Loucy (cell line): ENCODE results near the gene MCC.

Source experiments
- H2AFZ ChIP-seq: fragments of 200-600 bp; sonication (generic); 2 replicates; pipeline ENCODE4 v1.6.0; 2016; ENCODE audit warnings: antibody characterized with exemption, mild to moderate bottlenecking, low read length, moderate library complexity
- H3F3A ChIP-seq: fragments of 200-600 bp; 2 replicates; pipeline ENCODE4 v1.6.0; 2016; ENCODE audit warnings: antibody characterized with exemption, low read depth, mild to moderate bottlenecking
- H3K27me3 ChIP-seq: fragments of 200-600 bp; sonication (generic); 2 replicates; pipeline ENCODE4 v1.6.1; 2014; ENCODE audit warnings: low read length, mild to moderate bottlenecking; ENCODE audit not compliant: insufficient read depth, poor library complexity, severe bottlenecking
- H3K36me3 ChIP-seq: fragments of 200-600 bp; sonication (generic); 2 replicates; pipeline ENCODE4 v1.6.1; 2016; ENCODE audit warnings: low read length; ENCODE audit not compliant: insufficient read depth
- H3K4me1 ChIP-seq: fragments of 200-600 bp; sonication (generic); 2 replicates; pipeline ENCODE4 v1.5.1; 2014; ENCODE audit warnings: low read length, mild to moderate bottlenecking; ENCODE audit not compliant: insufficient read depth, poor library complexity, severe bottlenecking
- H3K4me2 ChIP-seq: fragments of 200-600 bp; sonication (generic); 2 replicates; pipeline ENCODE4 v1.6.0; 2014; ENCODE audit warnings: antibody characterized with exemption, low read length, low read depth, mild to moderate bottlenecking; ENCODE audit not compliant: poor library complexity, severe bottlenecking
- H3K4me3 ChIP-seq: fragments of 200-600 bp; sonication (generic); 2 replicates; pipeline ENCODE4 v1.5.1; 2014; ENCODE audit warnings: low read length, mild to moderate bottlenecking, mixed read lengths; ENCODE audit not compliant: poor library complexity, severe bottlenecking
- H3K79me2 ChIP-seq: fragments of 200-600 bp; sonication (generic); 2 replicates; pipeline ENCODE4 v1.6.1; 2014; ENCODE audit warnings: low read length; ENCODE audit not compliant: insufficient read depth
- H3K9ac ChIP-seq: fragments of 200-600 bp; sonication (generic); 2 replicates; pipeline ENCODE4 v1.6.0; 2014; ENCODE audit warnings: mild to moderate bottlenecking, low read depth, low read length, moderate library complexity; ENCODE audit not compliant: poor library complexity, severe bottlenecking
- H3K9me2 ChIP-seq: fragments of 200-600 bp; sonication (generic); replicated peaks from 2 replicates; pipeline ENCODE4 v1.6.1; 2016; ENCODE audit warnings: low read depth, low read length, mixed read lengths
- H3K9me3 ChIP-seq: fragments of 200-600 bp; sonication (generic); 2 replicates; pipeline ENCODE4 v1.6.1; 2014; ENCODE audit warnings: mild to moderate bottlenecking, antibody characterized with exemption, low read length, low read depth; ENCODE audit not compliant: insufficient read depth
- H4K20me1 ChIP-seq: fragments of 200-600 bp; sonication (generic); 2 replicates; pipeline ENCODE4 v1.6.0; 2014; ENCODE audit warnings: antibody characterized with exemption, low read length, mild to moderate bottlenecking; ENCODE audit not compliant: insufficient read depth, poor library complexity, severe bottlenecking
- EZH2phosphoT487 ChIP-seq: fragments of 200-600 bp; IDR thresholded peaks from 2 replicates; pipeline ENCODE4 v1.6.1; 2018; ENCODE audit warnings: antibody characterized with exemption, mild to moderate bottlenecking, moderate library complexity, borderline replicate concordance
- TF ChIP-seq, protein P1 (sequence below): fragments of 200-600 bp; sonication (generic); conservative IDR thresholded peaks from 2 replicates; pipeline ENCODE4 v1.5.1; 2014; ENCODE audit warnings: mild to moderate bottlenecking, antibody characterized with exemption, low read length

MCC gene

DNA sequence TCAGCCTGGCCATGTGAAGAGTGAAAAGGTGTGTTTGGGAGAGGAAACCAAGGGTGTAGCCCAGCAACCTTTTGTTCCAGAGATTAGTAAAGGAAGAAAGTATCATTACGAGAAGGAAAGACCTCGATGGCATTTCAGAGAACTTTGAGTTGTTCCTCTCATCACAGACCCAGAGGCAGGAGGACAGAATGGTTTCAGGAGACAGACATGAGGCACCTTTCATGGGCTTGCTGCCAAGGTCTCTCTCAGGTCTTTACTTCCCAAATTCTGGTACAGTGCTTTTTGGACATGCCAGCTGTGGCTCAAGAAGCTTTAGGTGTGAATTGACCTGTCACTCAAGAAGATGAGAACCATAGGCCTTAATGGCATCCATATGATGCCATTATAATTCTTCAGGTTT lies 2.8 kb upstream of the MCC start:
- Histone ChIP-seq H3K36me3 (no peaks in the 10 kb centered on the region), H3K9me3 (peaks cover 7% of the 10 kb centered on the region; the same call in 1 of the 2 replicates), H3K9me2 (no peaks in the 10 kb centered on the region), H3K9ac (no peak overlapping the region), H3K4me1 (no peaks in the 10 kb centered on the region), H4K20me1 (no peaks in the 10 kb centered on the region), H3K27me3 (peaks cover 68% of the 10 kb centered on the region), H3K79me2 (no peaks in the 10 kb centered on the region), H3F3A (no peaks in the 10 kb centered on the region), H3K4me2 (no peak overlapping the region), H3K4me3 (no peak overlapping the region), H2AFZ (no peak overlapping the region)
- TF ChIP-seq, protein P1, sequence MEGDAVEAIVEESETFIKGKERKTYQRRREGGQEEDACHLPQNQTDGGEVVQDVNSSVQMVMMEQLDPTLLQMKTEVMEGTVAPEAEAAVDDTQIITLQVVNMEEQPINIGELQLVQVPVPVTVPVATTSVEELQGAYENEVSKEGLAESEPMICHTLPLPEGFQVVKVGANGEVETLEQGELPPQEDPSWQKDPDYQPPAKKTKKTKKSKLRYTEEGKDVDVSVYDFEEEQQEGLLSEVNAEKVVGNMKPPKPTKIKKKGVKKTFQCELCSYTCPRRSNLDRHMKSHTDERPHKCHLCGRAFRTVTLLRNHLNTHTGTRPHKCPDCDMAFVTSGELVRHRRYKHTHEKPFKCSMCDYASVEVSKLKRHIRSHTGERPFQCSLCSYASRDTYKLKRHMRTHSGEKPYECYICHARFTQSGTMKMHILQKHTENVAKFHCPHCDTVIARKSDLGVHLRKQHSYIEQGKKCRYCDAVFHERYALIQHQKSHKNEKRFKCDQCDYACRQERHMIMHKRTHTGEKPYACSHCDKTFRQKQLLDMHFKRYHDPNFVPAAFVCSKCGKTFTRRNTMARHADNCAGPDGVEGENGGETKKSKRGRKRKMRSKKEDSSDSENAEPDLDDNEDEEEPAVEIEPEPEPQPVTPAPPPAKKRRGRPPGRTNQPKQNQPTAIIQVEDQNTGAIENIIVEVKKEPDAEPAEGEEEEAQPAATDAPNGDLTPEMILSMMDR, result no peak
- TF ChIP-seq EZH2phosphoT487, result no peak

DNA sequence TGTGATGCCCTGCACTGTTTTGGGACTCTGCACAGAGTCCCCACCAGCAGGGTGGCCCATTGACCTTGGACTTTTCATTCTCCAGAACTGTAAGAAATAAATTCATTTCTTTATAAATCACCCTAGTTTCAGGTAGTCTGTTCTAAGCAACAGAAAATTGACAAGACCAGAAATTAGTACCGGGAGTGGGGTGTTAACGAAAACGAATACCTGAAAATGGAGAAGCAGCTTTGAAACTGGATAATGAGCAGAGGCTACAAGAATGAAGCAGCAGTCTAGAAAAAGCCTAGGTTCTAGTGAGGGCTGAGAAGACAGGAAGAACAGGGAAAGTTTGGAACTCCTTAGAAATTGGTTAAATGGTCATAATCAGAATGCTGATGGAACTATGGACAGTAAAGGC lies 2.1 kb upstream of the MCC start:
- H3F3A ChIP-seq, result no peaks in the 10 kb centered on the region
- peaks cover 75% of the 10 kb centered on the region for H3K27me3 ChIP-seq
- H3K9me2 ChIP-seq, result no peaks in the 10 kb centered on the region
- no peaks in the 10 kb centered on the region for H3K36me3 ChIP-seq
- H3K4me1 ChIP-seq, result no peaks in the 10 kb centered on the region
- no peak overlapping the region for H2AFZ ChIP-seq
- H4K20me1 ChIP-seq, result no peaks in the 10 kb centered on the region
- peaks cover 7% of the 10 kb centered on the region; the same call in 1 of the 2 replicates for H3K9me3 ChIP-seq
- H3K9ac ChIP-seq, result no peak overlapping the region
- H3K4me3 ChIP-seq, result no peak overlapping the region
- H3K79me2 ChIP-seq, result no peaks in the 10 kb centered on the region
- no peak overlapping the region for H3K4me2 ChIP-seq
- no peak for TF ChIP-seq EZH2phosphoT487
- TF ChIP-seq, protein P1, result no peak

DNA sequence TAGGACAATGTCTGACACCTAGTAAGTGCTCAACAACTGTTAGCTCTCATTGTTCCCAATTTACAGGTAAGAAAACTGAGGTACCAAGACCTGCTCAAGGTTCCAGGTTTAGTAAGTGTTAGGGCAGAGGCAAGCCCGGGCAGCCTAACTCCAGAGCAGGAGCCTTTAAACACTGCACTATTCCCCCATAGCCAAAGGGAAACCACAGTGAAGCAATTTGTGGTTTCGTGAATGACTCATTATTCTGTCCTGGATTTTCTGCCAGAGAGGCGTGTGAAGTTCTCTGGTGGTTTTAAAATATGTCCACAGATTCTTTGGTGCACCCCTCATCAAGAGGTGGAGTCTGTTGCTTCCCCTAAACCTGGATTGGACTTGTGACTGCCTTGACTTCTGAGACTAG lies 1.0 kb upstream of the MCC start:
- TF ChIP-seq, protein P1, result no peak
- no peak for TF ChIP-seq EZH2phosphoT487
- no peaks in the 10 kb centered on the region for H3K4me1 ChIP-seq
- H3K27me3 ChIP-seq, result peaks cover 79% of the 10 kb centered on the region
- no peak overlapping the region for H2AFZ ChIP-seq
- H3F3A ChIP-seq, result no peaks in the 10 kb centered on the region
- H3K36me3 ChIP-seq, result no peaks in the 10 kb centered on the region
- H3K79me2 ChIP-seq, result no peaks in the 10 kb centered on the region
- no peaks in the 10 kb centered on the region for H4K20me1 ChIP-seq
- no peak overlapping the region for H3K9ac ChIP-seq
- no peak overlapping the region for H3K4me3 ChIP-seq
- no peak overlapping the region for H3K4me2 ChIP-seq
- no peaks in the 10 kb centered on the region for H3K9me2 ChIP-seq
- H3K9me3 ChIP-seq, result peaks cover 7% of the 10 kb centered on the region; the same call in 1 of the 2 replicates
